ENCODE measurements around the gene SHC3. TPM values are rescaled to one million over a fixed set of nuclear protein-coding genes. Genes with fewer than 3 reads are reported as not detected.

Gene SHC3
- total RNA-seq, 1 donor from 2014 or later: 0.21 TPM

- no peak for DNase-seq (ENCODE audit: extremely low spot score, unreplicated experiment)
- Mint-ChIP-seq H3K4me1 (ENCODE audit: unreplicated experiment) (no peaks in the 10 kb centered on the region), H3K27ac (ENCODE audit: unreplicated experiment) (no peak overlapping the region), H3K4me3 (ENCODE audit: unreplicated experiment) (no peak overlapping the region), H3K9me3 (ENCODE audit: unreplicated experiment) (no peaks in the 10 kb centered on the region), H3K27me3 (ENCODE audit: unreplicated experiment) (peaks cover 3% of the 10 kb centered on the region), H3K36me3 (ENCODE audit: unreplicated experiment) (no peaks in the 10 kb centered on the region)
- TF ChIP-seq CTCF (IDR thresholded peaks at IDR 0.05): no peak
Observed at GRCh38 chr9:89095761-89096528, 82.7 kb downstream of the SHC3 start.

GRCh38 chr9:89093201-89093975 is 85.2 kb downstream of the SHC3 start:
- Mint-ChIP-seq H3K4me1 (ENCODE audit: unreplicated experiment) (no peaks in the 10 kb centered on the region), H3K27ac (ENCODE audit: unreplicated experiment) (no peak overlapping the region), H3K9me3 (ENCODE audit: unreplicated experiment) (no peaks in the 10 kb centered on the region), H3K27me3 (ENCODE audit: unreplicated experiment) (peaks cover 3% of the 10 kb centered on the region), H3K4me3 (ENCODE audit: unreplicated experiment) (no peak overlapping the region), H3K36me3 (ENCODE audit: unreplicated experiment) (no peaks in the 10 kb centered on the region)
- DNase-seq (ENCODE audit: extremely low spot score, unreplicated experiment): no peak
- no peak for TF ChIP-seq CTCF (IDR thresholded peaks at IDR 0.05)

- TF ChIP-seq CTCF (IDR thresholded peaks at IDR 0.05): no peak
- Mint-ChIP-seq H3K4me3 (ENCODE audit: unreplicated experiment) (no peak overlapping the region), H3K9me3 (ENCODE audit: unreplicated experiment) (no peaks in the 10 kb centered on the region), H3K27ac (ENCODE audit: unreplicated experiment) (no peak overlapping the region), H3K36me3 (ENCODE audit: unreplicated experiment) (no peaks in the 10 kb centered on the region), H3K27me3 (ENCODE audit: unreplicated experiment) (peaks cover 2% of the 10 kb centered on the region), H3K4me1 (ENCODE audit: unreplicated experiment) (no peaks in the 10 kb centered on the region)
- DNase-seq (ENCODE audit: extremely low spot score, unreplicated experiment): no peak
Observed at GRCh38 chr9:89089176-89089575, 89.4 kb downstream of the SHC3 start.

GRCh38 chr9:89083626-89084025 is 95.0 kb downstream of the SHC3 start:
- no peak for DNase-seq (ENCODE audit: extremely low spot score, unreplicated experiment)
- Mint-ChIP-seq H3K27ac (ENCODE audit: unreplicated experiment) (no peak overlapping the region), H3K4me3 (ENCODE audit: unreplicated experiment) (no peak overlapping the region), H3K9me3 (ENCODE audit: unreplicated experiment) (no peaks in the 10 kb centered on the region), H3K27me3 (ENCODE audit: unreplicated experiment) (peaks cover 2% of the 10 kb centered on the region), H3K36me3 (ENCODE audit: unreplicated experiment) (no peaks in the 10 kb centered on the region), H3K4me1 (ENCODE audit: unreplicated experiment) (no peaks in the 10 kb centered on the region)
- TF ChIP-seq CTCF (IDR thresholded peaks at IDR 0.05): no peak

- Mint-ChIP-seq H3K27ac (ENCODE audit: unreplicated experiment) (no peak overlapping the region), H3K9me3 (ENCODE audit: unreplicated experiment) (no peaks in the 10 kb centered on the region)
- no peak for DNase-seq (ENCODE audit: extremely low spot score, unreplicated experiment)
Observed at GRCh38 chr9:89080193-89080592, 98.4 kb downstream of the SHC3 start.

More at GRCh38 chr9:89080193-89080592, 98.4 kb downstream of the SHC3 start:
- Mint-ChIP-seq H3K4me1 (ENCODE audit: unreplicated experiment) (no peaks in the 10 kb centered on the region), H3K27me3 (ENCODE audit: unreplicated experiment) (no peaks in the 10 kb centered on the region), H3K4me3 (ENCODE audit: unreplicated experiment) (no peak overlapping the region), H3K36me3 (ENCODE audit: unreplicated experiment) (no peaks in the 10 kb centered on the region)
- no peak for TF ChIP-seq CTCF (IDR thresholded peaks at IDR 0.05)

Data from osteocyte (in vitro differentiated cells).